Activated T-cell treated with anti-CD3 and anti-CD28 coated beads, Interleukin-2, amount 50 U/mL, for 72 hours (primary cell): ENCODE measurements around the gene DNASE1L3. TPM values are rescaled to one million over a fixed set of nuclear protein-coding genes. Genes with fewer than 3 reads are reported as not detected.

Source experiments
- ATAC-seq, 2 donors: fragments of 150-1000 bp; cut with Tn5 transposase; replicated peaks in 1 of 2; 2 replicates each; pipeline ENCODE4 v1.10.0; 2021; ENCODE audit warnings: moderate library complexity in 2 of 2, mild to moderate bottlenecking in 1 of 2
- DNase-seq, 2 donors: peaks; one replicate each; pipeline ENCODE4 v3.0.0; 2021 to 2022; ENCODE audit warnings: mixed read lengths in 1 of 2
- H3K27ac Mint-ChIP-seq: one replicate; pipeline ENCODE4 v1.8.0; 2022; ENCODE audit warnings: mild to moderate bottlenecking, moderate library complexity, mixed read lengths
- H3K27me3 Mint-ChIP-seq: one replicate; pipeline ENCODE4 v1.8.0; 2022; ENCODE audit warnings: low read depth, mixed read lengths
- H3K36me3 Mint-ChIP-seq, 2 donors: one replicate each; pipeline ENCODE4 v1.8.0; 2022; ENCODE audit warnings: mixed read lengths in 2 of 2, mild to moderate bottlenecking in 1 of 2; ENCODE audit not compliant: insufficient read depth in 2 of 2
- H3K4me1 Mint-ChIP-seq: one replicate; pipeline ENCODE4 v1.8.0; 2022; ENCODE audit warnings: low read depth, mixed read lengths
- H3K4me3 Mint-ChIP-seq, 2 donors: one replicate each; pipeline ENCODE4 v1.8.0; 2022; ENCODE audit warnings: mild to moderate bottlenecking in 2 of 2, mixed read lengths in 2 of 2, moderate library complexity in 2 of 2
- H3K9me3 Mint-ChIP-seq, 2 donors: one replicate each; pipeline ENCODE4 v1.8.0; 2022; ENCODE audit warnings: mixed read lengths in 2 of 2
- total RNA-seq, 2 donors: library from RNA; stranded (reverse); gene quantifications; one replicate each; pipeline ENCODE4 v1.2.3, GENCODE V29; 2022

Gene DNASE1L3
- total RNA-seq, 2 donors from 2014 or later, result not detected

DNA sequence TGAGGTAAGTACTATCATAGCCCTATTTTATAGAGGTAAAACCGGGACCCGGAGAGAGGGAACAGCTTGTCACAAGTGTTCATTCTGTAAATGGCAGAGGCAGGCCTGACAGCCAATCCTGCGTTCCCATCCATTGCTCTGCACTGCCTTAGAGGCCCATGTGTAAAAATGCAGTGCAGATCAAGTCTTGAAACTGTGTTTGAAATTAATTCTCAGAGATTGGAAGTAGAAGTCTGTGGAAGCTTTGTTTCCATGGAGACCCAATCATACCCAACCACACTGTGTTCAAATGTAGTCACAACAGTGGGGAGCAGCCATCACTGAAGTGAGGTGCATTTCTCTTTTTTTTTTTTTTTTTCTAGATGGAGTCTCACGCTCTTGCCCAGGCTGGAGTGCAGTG, 13.1 kb upstream of the DNASE1L3 start:
- DNase-seq, result no peak
- H3K4me1 Mint-ChIP-seq, result peaks cover 6% of the 10 kb centered on the region
- no peak overlapping the region for H3K27ac Mint-ChIP-seq
- peaks cover 13% of the 10 kb centered on the region for H3K27me3 Mint-ChIP-seq
- no peak overlapping the region for H3K4me3 Mint-ChIP-seq
- H3K9me3 Mint-ChIP-seq, result no peaks in the 10 kb centered on the region
- no peaks in the 10 kb centered on the region for H3K36me3 Mint-ChIP-seq
- ATAC-seq, result no peak

DNA sequence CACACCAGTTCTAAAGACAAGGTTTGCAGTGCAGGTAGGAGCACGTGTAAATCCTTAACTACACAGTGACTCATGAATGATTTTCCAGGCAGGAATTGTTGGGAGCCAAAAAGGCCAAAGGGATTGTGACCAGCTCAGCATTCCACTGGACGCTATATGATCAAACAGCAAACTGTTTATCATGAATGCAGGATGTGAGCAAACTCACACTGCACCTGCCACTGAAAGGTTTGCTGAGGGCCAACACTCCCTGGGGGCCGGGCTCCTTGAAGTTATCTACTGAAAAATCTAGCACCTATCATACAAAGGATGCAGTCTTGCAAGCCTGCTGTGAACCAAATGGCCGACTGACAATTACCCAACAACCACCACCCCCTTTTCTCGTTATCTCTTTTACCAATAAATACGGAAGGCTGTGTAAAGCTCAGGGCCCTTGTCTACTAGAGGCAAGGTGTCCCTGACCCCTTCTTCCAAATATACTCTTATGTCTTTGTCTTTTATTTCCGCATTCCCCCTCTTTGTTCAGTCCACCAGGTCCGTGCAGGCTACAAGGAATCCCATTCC, 11.5 kb upstream of the DNASE1L3 start:
- Mint-ChIP-seq H3K27me3 (peaks cover 10% of the 10 kb centered on the region), H3K36me3 (no peaks in the 10 kb centered on the region), H3K9me3 (no peaks in the 10 kb centered on the region), H3K4me1 (peaks cover 14% of the 10 kb centered on the region), H3K4me3 (no peak overlapping the region), H3K27ac (no peak overlapping the region)
- ATAC-seq (no peak), DNase-seq (no peak)

DNA sequence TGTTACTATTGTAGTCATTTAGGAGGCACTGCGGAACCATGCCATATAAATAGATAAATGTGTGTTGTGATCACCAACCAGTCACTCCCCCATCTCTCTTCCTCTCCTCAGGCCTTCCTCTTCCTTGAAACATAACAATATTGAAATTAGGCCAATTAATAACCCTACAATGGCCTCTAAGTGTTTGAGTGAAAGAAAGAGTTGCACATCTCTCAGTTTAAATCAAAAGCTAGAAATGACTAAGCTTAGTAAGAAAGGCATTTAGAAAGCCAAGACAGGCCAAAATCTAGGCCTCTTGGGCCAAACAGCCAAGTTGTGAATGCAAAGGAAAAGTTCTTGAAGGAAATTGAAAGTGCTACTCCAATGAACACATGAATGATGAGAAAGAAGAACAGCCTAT, 8.1 kb upstream of the DNASE1L3 start:
- ATAC-seq, result no peak
- Mint-ChIP-seq H3K4me3 (peak overlapping the region; percentile 1 to 34), H3K27me3 (peaks cover 12% of the 10 kb centered on the region), H3K4me1 (peaks cover 47% of the 10 kb centered on the region), H3K27ac (no peak overlapping the region), H3K36me3 (no peaks in the 10 kb centered on the region), H3K9me3 (no peaks in the 10 kb centered on the region)
- no peak for DNase-seq

DNA sequence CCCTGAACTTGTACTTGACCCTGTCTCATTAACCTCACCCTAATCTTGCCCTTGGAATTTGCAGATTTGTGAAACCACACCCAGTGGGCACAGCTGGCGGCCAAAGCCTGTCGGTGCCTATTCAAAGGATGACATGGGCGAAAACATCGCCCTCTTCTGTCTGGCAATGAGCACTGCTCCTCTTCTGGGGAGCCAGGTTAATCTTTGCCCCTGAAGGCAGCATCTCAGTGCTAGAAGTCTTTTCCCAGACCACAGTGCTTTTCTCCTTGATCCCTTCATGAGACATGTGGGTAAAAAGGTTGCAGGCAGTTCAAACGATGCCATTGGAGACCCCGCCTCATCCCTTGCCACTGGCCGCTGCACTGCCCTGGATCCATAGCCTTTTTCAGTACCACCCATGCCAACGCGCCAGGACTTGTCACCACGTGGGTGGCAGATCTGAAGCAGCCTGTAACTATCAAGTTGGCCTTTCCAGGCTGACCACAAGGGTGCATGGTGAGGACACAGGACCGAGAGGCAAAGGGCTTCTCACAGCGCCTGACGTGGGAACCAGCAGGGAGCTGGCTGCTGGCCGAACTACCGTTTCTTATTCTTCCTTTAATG, 6.5 kb upstream of the DNASE1L3 start:
- H3K4me1 Mint-ChIP-seq, result peaks cover 48% of the 10 kb centered on the region
- H3K9me3 Mint-ChIP-seq, result no peaks in the 10 kb centered on the region
- H3K36me3 Mint-ChIP-seq, result no peaks in the 10 kb centered on the region
- DNase-seq, result peak; percentile 61 to 63
- H3K4me3 Mint-ChIP-seq, result peak overlapping the region; percentile 6 to 34
- peak; percentile 22 for ATAC-seq
- H3K27ac Mint-ChIP-seq, result no peak overlapping the region
- peaks cover 12% of the 10 kb centered on the region for H3K27me3 Mint-ChIP-seq

DNA sequence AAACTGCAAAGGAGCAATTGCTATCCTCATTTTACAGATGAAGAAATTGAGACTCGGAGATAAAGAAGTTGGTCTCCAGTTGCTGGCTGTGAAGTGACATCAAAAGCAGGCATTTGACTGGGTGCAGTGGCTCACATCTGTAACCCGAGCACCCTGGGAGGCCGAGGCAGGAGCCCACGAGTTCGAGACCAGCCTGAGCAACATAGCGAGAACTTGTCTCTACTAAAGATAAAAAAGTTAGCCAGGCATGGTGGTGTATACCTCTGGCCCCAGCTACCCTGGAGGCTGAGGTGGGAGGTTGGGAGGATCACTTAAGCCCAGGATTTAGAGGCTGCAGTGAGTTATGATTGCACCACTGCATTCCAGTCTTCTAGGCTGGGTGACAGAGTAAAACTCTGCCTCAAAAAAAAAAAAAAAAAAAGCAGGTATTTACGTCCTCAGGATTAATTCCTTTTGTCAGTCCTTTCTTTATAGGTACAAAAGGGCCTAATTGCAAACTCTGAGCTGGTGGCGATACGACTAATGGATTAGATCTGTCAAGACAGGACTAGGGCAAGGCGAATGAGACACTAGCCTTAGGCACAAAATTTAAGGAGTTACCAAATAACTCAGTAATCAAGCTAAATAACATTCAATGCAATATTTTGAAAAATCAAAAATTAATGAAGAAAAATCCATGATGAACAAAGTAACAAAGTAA, 5.9 kb upstream of the DNASE1L3 start:
- peaks cover 48% of the 10 kb centered on the region for H3K4me1 Mint-ChIP-seq
- H3K4me3 Mint-ChIP-seq, result no peak overlapping the region
- no peak for ATAC-seq
- peaks cover 12% of the 10 kb centered on the region for H3K27me3 Mint-ChIP-seq
- no peaks in the 10 kb centered on the region for H3K9me3 Mint-ChIP-seq
- DNase-seq, result no peak
- no peak overlapping the region for H3K27ac Mint-ChIP-seq
- H3K36me3 Mint-ChIP-seq, result no peaks in the 10 kb centered on the region

DNA sequence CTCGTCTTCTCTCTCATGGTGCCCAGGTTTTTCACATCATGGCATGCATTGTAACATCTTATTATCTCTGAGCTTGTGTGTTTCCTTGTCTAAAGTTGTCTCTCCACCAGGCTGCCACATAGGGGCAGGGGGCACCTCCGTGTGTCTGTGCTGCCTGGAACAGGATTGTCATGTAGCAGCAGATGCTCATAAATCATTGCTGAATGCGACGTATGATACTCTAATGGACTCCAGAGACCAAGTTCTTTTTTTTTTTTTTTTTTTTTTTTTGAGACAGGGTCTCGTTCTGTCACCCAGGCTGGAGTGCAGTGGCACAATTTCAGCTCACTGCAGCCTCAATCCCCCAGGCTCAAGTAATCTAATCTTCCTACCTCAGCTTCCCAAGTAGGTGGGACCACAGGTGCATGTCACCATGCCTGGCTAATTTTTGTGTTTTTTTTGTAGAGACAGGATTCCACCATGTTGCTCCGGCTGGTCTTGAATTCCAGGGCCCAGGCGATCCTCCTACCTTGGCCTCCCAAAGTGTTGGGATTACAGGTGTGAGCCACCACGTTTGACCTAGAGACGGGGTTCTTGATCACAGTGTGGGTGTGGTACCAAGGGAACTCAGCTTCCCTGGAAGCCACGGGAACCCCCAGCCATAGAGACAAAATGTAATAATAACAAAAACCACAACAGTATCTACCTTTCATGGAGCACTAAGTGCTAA, 4.7 kb upstream of the DNASE1L3 start:
- H3K4me3 Mint-ChIP-seq, result peak overlapping the region; percentile 56 to 71
- DNase-seq (no peak), ATAC-seq (no peak)
- peaks cover 18% of the 10 kb centered on the region for H3K27me3 Mint-ChIP-seq
- H3K27ac Mint-ChIP-seq, result peak overlapping the region; percentile 30
- peaks cover 48% of the 10 kb centered on the region for H3K4me1 Mint-ChIP-seq
- no peaks in the 10 kb centered on the region for H3K36me3 Mint-ChIP-seq
- H3K9me3 Mint-ChIP-seq, result no peaks in the 10 kb centered on the region

DNA sequence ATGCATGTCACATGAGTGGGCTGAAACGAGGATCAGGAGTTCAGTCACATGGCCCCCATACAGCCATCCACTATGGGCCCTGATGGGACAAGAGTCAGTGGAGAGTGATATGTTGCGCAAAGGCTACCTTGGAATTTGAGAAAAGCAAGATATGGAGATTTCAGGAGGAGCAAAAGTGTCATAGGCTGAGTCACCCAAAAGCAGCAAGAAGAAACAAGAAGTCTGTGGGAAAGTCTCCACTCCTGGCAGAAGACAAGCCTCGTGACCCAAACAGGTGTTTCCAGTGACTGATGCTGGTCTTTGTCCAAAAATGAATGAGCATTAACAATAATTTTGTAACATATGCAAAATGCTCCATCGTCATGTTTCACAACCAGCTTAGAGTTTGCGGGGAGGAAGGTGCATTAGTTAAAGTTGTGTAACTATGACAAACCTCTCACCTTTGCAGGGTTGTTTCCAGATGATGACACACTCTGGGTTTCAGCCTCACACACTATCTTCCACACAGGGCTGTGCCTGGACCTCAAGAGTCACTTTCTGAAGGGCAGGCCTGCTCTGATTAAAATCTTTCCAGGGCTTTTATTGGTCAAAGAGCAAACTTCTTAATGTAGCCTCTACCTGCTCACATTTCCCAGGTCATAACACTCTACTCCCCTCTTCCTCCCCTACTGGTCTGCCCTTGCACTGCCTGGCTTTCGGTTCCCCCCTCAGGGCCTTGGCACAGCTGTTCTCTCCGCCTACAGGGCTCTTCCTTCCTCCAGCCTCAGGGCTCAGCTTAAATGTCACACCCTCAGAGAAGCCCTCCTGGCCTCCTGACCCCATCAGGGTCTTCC, 3.9 kb upstream of the DNASE1L3 start:
- Mint-ChIP-seq H3K9me3 (no peaks in the 10 kb centered on the region), H3K36me3 (no peaks in the 10 kb centered on the region), H3K27ac (peak overlapping the region; percentile 30), H3K4me1 (peaks cover 48% of the 10 kb centered on the region), H3K27me3 (peaks cover 19% of the 10 kb centered on the region), H3K4me3 (peak overlapping the region; percentile 56 to 71)
- peak; percentile 96 for ATAC-seq
- peak; percentile 72 to 78 for DNase-seq

DNA sequence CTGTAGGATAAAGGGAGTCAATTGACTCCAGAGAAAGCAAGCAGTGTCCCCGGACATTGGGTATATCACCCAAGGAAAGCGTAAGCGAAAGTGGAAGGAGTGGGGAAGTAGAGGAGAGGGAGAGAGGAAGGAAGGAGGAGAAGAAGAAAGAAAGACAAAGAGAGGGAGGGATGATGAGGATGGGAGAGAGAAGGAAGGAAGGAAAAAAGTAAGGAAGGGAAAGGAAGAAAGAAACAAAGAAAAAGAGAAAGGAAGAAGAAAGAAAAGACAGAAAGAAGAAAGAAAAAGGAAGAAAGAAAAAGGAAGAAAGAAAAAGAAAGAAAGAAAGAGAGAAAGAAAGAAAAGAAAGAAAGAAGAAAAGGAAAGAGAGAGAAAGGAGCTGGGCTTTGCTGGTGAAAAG, 839 bp downstream of the DNASE1L3 start:
- H3K4me3 Mint-ChIP-seq, result no peak overlapping the region
- DNase-seq (no peak), ATAC-seq (no peak)
- no peaks in the 10 kb centered on the region for H3K36me3 Mint-ChIP-seq
- peaks cover 42% of the 10 kb centered on the region for H3K4me1 Mint-ChIP-seq
- peak overlapping the region; percentile 16 for H3K27ac Mint-ChIP-seq
- no peaks in the 10 kb centered on the region for H3K9me3 Mint-ChIP-seq
- H3K27me3 Mint-ChIP-seq, result peaks cover 17% of the 10 kb centered on the region

DNA sequence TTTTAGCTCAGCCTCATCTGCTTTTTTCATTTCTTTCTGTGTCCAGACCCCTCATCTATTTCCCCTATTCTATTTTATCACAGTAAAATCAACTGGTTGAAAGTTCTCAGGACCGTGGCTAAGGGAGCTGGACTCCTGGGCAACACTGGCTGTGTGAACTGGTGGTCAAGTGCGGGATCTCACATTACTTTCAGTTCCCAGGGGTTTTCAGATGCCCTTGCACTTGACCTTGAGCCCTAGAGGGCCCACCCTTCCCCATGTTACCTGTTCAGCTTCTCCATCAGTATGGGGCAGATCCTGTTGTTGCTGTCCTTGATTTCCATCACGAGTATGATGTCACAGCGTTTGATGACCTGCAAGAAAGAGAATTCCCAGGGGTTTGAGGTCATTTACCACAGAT, 2.8 kb downstream of the DNASE1L3 start:
- DNase-seq (no peak), ATAC-seq (no peak)
- Mint-ChIP-seq H3K27ac (no peak overlapping the region), H3K4me3 (no peak overlapping the region), H3K27me3 (peaks cover 22% of the 10 kb centered on the region), H3K9me3 (no peaks in the 10 kb centered on the region), H3K4me1 (peaks cover 37% of the 10 kb centered on the region), H3K36me3 (peaks cover 3% of the 10 kb centered on the region in 2 donors)

DNA sequence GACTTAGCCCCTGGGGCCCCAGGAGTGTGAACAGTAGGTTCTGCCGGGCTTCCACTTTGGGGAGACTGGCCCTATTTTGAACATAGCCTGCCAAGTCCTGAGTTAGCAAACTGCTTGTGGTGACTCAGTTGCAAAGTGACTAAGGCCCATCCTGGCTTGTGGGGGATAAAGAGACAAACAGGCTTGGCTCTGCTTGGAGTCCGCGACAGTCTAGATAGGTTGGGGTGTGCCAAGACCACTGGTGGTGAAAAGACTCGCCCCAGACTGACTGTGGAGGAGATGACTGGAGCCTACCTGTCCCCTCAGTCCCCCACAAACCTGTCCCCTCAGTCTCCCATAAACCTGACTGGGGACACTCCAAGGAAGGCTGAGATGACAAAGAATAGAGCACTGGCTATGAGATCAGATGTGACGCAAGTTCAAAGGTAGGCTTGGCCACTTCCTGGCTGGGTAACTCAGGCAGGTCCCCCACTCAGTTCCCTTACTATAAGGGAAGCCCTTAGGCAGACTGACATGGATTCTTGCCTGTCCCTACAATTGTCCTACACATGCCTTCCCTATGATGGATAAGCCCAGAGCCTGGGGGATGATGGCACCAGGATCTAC, 4.3 kb downstream of the DNASE1L3 start:
- H3K27ac Mint-ChIP-seq, result peak overlapping the region; percentile 4
- peak overlapping the region; percentile 52 to 56 for H3K4me3 Mint-ChIP-seq
- peaks cover 25% of the 10 kb centered on the region for H3K27me3 Mint-ChIP-seq
- peak; percentile 73 to 78 for DNase-seq
- peak; percentile 95 to 98 for ATAC-seq
- H3K9me3 Mint-ChIP-seq, result peaks cover 0 to under 1% of the 10 kb centered on the region in 2 donors
- peaks cover 39% of the 10 kb centered on the region for H3K4me1 Mint-ChIP-seq
- H3K36me3 Mint-ChIP-seq, result peaks cover 4 to 8% of the 10 kb centered on the region in 2 donors

DNA sequence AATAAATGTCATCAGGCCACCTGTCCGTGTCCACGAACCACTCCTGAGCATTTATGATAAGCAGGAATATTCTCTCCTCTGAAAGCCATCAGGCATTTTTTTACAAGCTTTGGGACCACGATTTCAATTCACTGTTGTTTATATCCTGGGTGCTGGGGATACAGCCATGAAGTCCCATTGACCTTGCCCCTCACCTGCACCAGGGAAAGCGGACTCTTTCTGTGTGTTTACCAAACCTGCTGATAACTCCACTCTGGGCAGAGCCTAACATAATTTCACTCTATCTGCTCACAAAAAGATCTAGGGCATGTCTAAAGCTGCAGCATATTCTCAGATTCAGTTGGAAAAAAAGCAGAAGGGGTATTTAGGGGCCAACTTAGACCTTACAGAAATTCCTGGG, 4.8 kb downstream of the DNASE1L3 start:
- H3K9me3 Mint-ChIP-seq, result peaks cover 0 to 1% of the 10 kb centered on the region in 2 donors
- no peak for DNase-seq
- no peak for ATAC-seq
- peaks cover 5 to 9% of the 10 kb centered on the region in 2 donors for H3K36me3 Mint-ChIP-seq
- peak overlapping the region; percentile 52 to 56 for H3K4me3 Mint-ChIP-seq
- peaks cover 40% of the 10 kb centered on the region for H3K4me1 Mint-ChIP-seq
- H3K27me3 Mint-ChIP-seq, result peaks cover 26% of the 10 kb centered on the region
- H3K27ac Mint-ChIP-seq, result no peak overlapping the region

DNA sequence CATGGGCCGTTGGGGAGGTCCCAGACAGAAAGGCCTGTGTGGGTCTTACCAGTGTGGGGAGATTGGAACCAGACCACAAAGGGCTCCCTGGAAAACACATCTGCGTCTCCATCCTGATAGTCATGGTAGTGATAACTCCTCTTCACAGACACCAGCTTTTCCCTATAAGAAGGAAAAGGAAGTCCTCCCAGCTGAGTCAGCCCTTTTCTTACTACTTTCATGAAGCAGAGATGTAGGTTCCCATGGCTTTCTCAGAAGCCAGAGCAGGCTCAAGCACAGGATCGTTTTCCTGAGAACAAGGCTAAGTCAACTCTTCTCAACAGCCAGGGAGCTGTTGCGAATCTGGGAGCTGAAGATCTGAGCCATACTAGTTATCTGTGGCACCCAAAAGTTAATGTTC, 6.1 kb downstream of the DNASE1L3 start:
- Mint-ChIP-seq H3K4me1 (peaks cover 45% of the 10 kb centered on the region), H3K27ac (no peak overlapping the region), H3K27me3 (peaks cover 31% of the 10 kb centered on the region), H3K4me3 (no peak overlapping the region), H3K9me3 (peaks cover 0 to 1% of the 10 kb centered on the region in 2 donors), H3K36me3 (peaks cover 6 to 9% of the 10 kb centered on the region in 2 donors)
- ATAC-seq, result no peak
- no peak for DNase-seq
